H9 (cell line): ENCODE data around the gene C16orf78. TPM values are rescaled to one million over a fixed set of nuclear protein-coding genes. Genes with fewer than 3 reads are reported as not detected.

Experiments used
- DNase-seq: peaks from one replicate; pipeline ENCODE4 v3.0.0-alpha.2; 2017
- H2AFZ ChIP-seq: one replicate; pipeline ENCODE4 v1.6.1; 2013; ENCODE audit warnings: mild to moderate bottlenecking, low read length, control low read depth, moderate library complexity
- H2AK5ac ChIP-seq: 2 replicates; pipeline ENCODE4 v1.6.1; 2013; ENCODE audit warnings: low read length, control low read depth, mixed read lengths; ENCODE audit not compliant: insufficient read length
- H2BK120ac ChIP-seq: one replicate; pipeline ENCODE4 v1.6.1; 2013; ENCODE audit warnings: low read depth, mild to moderate bottlenecking, low read length, control low read depth, inconsistent platforms; ENCODE audit not compliant: poor library complexity, severe bottlenecking
- H2BK12ac ChIP-seq: 2 replicates; pipeline ENCODE4 v1.6.1; 2013; ENCODE audit warnings: low read length, control low read depth, mixed read lengths, low read depth; ENCODE audit not compliant: insufficient read length
- H2BK15ac ChIP-seq: 2 replicates; pipeline ENCODE4 v1.6.1; 2013; ENCODE audit warnings: low read depth, low read length, control low read depth
- H2BK20ac ChIP-seq: one replicate; pipeline ENCODE4 v1.6.1; 2013; ENCODE audit warnings: low read depth, mild to moderate bottlenecking, low read length, control low read depth, inconsistent platforms; ENCODE audit not compliant: poor library complexity, severe bottlenecking
- H2BK5ac ChIP-seq: 2 replicates; pipeline ENCODE4 v1.6.1; 2013; ENCODE audit warnings: low read length, control low read depth, mixed read lengths; ENCODE audit not compliant: insufficient read length
- H3K14ac ChIP-seq: 2 replicates; pipeline ENCODE4 v1.6.1; 2013; ENCODE audit warnings: low read length, control low read depth; ENCODE audit not compliant: insufficient read depth
- H3K18ac ChIP-seq: 2 replicates; pipeline ENCODE4 v1.6.1; 2013; ENCODE audit warnings: low read depth, mild to moderate bottlenecking, mixed read lengths, low read length, control low read depth; ENCODE audit not compliant: insufficient read length
- H3K23ac ChIP-seq: 2 replicates; pipeline ENCODE4 v1.6.1; 2013; ENCODE audit warnings: low read length, control low read depth, mixed read lengths, low read depth; ENCODE audit not compliant: insufficient read length
- H3K23me2 ChIP-seq: 2 replicates; pipeline ENCODE4 v1.6.1; 2013; ENCODE audit warnings: low read depth, mild to moderate bottlenecking, mixed read lengths, low read length, control low read depth; ENCODE audit not compliant: insufficient read length, poor library complexity, severe bottlenecking
- H3K27ac ChIP-seq: 2 replicates; pipeline ENCODE4 v1.5.1; 2013; ENCODE audit warnings: low read length, control low read depth, mixed read lengths, low read depth; ENCODE audit not compliant: insufficient read length
- H3K27me3 ChIP-seq: 2 replicates; pipeline ENCODE4 v1.6.1; 2013; ENCODE audit warnings: low read length, control low read depth, inconsistent platforms; ENCODE audit not compliant: insufficient read depth
- H3K4ac ChIP-seq: 2 replicates; pipeline ENCODE4 v1.6.1; 2013; ENCODE audit warnings: low read depth, mild to moderate bottlenecking, control low read depth, inconsistent platforms, low read length, moderate library complexity
- H3K4me1 ChIP-seq: 2 replicates; pipeline ENCODE4 v1.6.1; 2013; ENCODE audit warnings: low read length, control low read depth, inconsistent platforms; ENCODE audit not compliant: insufficient read depth
- H3K4me2 ChIP-seq: 2 replicates; pipeline ENCODE4 v1.6.1; 2013; ENCODE audit warnings: low read length, control low read depth, mixed read lengths; ENCODE audit not compliant: insufficient read length, insufficient read depth
- H3K56ac ChIP-seq: 2 replicates; pipeline ENCODE4 v1.6.1; 2013; ENCODE audit warnings: low read depth, mild to moderate bottlenecking, mixed read lengths, low read length, control low read depth; ENCODE audit not compliant: insufficient read length
- H3K79me1 ChIP-seq: 2 replicates; pipeline ENCODE4 v1.6.1; 2013; ENCODE audit warnings: low read depth, mild to moderate bottlenecking, moderate library complexity, low read length, control low read depth, inconsistent platforms; ENCODE audit not compliant: insufficient read depth, poor library complexity, severe bottlenecking
- H3K79me2 ChIP-seq: 2 replicates; pipeline ENCODE4 v1.6.1; 2013; ENCODE audit warnings: low read length, control low read depth, inconsistent platforms; ENCODE audit not compliant: insufficient read depth
- H3K9ac ChIP-seq: 2 replicates; pipeline ENCODE4 v1.6.1; 2013; ENCODE audit warnings: low read length, control low read depth, mixed read lengths; ENCODE audit not compliant: insufficient read length; ENCODE audit errors: extremely low read depth
- H3K9me3 ChIP-seq: one replicate; pipeline ENCODE4 v1.6.1; 2013; ENCODE audit warnings: low read depth, low read length, inconsistent platforms; ENCODE audit not compliant: control insufficient read depth
- H3T11ph ChIP-seq: one replicate; pipeline ENCODE4 v1.6.1; 2013; ENCODE audit warnings: mild to moderate bottlenecking, low read length, control low read depth, inconsistent platforms
- H4K20me1 ChIP-seq: one replicate; pipeline ENCODE4 v1.6.1; 2013; ENCODE audit not compliant: control insufficient read depth, insufficient read length, insufficient read depth
- H4K5ac ChIP-seq: 2 replicates; pipeline ENCODE4 v1.6.1; 2013; ENCODE audit warnings: low read depth, mild to moderate bottlenecking, mixed read lengths, low read length, control low read depth; ENCODE audit not compliant: insufficient read length
- H4K8ac ChIP-seq: replicated peaks from 2 replicates; pipeline ENCODE4 v1.6.1; 2013; ENCODE audit warnings: low read length, control low read depth, mixed read lengths, low read depth; ENCODE audit not compliant: insufficient read length
- H4K91ac ChIP-seq: 2 replicates; pipeline ENCODE4 v1.6.1; 2013; ENCODE audit warnings: low read depth, mild to moderate bottlenecking, moderate library complexity, mixed read lengths, low read length, control low read depth; ENCODE audit not compliant: insufficient read length
- H3K27ac Mint-ChIP-seq, 3 experiments: 2 replicates in 2 of 3; 3 replicates in 1 of 3; pipeline ENCODE4 v1.8.0; 2020 to 2021; ENCODE audit warnings: mixed read lengths in 3 of 3, mild to moderate bottlenecking in 1 of 3, moderate library complexity in 1 of 3
- H3K27me3 Mint-ChIP-seq: 2 replicates; pipeline ENCODE4 v1.8.0; 2021; ENCODE audit warnings: low read depth, mild to moderate bottlenecking, moderate library complexity, mixed read lengths
- H3K36me3 Mint-ChIP-seq, 3 experiments: 2 replicates in 2 of 3; 3 replicates in 1 of 3; pipeline ENCODE4 v1.8.0; 2020 to 2021; ENCODE audit warnings: low read depth in 3 of 3, mixed read lengths in 3 of 3; ENCODE audit not compliant: insufficient read depth in 1 of 3
- H3K4me1 Mint-ChIP-seq, 2 experiments: 2 replicates each; pipeline ENCODE4 v1.8.0; 2020; ENCODE audit warnings: mixed read lengths in 2 of 2
- H3K4me3 Mint-ChIP-seq, 2 experiments: 2 replicates in 1 of 2; 3 replicates in 1 of 2; pipeline ENCODE4 v1.8.0; 2020 to 2021; ENCODE audit warnings: mild to moderate bottlenecking in 2 of 2, mixed read lengths in 2 of 2, moderate library complexity in 1 of 2
- H3K9me3 Mint-ChIP-seq, 2 experiments: 2 replicates in 1 of 2; 3 replicates in 1 of 2; pipeline ENCODE4 v1.8.0; 2020; ENCODE audit warnings: mild to moderate bottlenecking in 2 of 2, mixed read lengths in 2 of 2, moderate library complexity in 1 of 2
- WGBS: extraction: QIAGEN DNeasy Blood & Tissue Kit; methylation state at CpG from one replicate; pipeline ENCODE4 v1.1.7; 2013; ENCODE audit warnings: missing lambda C conversion rate, low lambda C conversion rate, mixed read lengths; ENCODE audit not compliant: insufficient read length; ENCODE audit errors: extremely low coverage; 5-methylcytosine and 5-hydroxymethylcytosine counted together
- total RNA-seq: library from RNA; stranded (reverse); gene quantifications from 2 replicates; pipeline ENCODE4 v1.2.1, GENCODE V29; 2021
- TF ChIP-seq, protein P1 (sequence below): fragments of 200-600 bp; sonication (generic); conservative IDR thresholded peaks from 3 replicates; pipeline ENCODE4 v1.8.0; 2021; ENCODE audit warnings: antibody characterized with exemption, mild to moderate bottlenecking

Gene C16orf78
- total RNA-seq, 1 experiment from 2014 or later = not detected

- Histone ChIP-seq H3K4ac (no peak overlapping the region), H3K56ac (no peak overlapping the region), H2AK5ac (no peak overlapping the region), H4K8ac (no peak overlapping the region), H4K5ac (no peak overlapping the region), H2BK5ac (no peak overlapping the region), H4K20me1 (no peaks in the 10 kb centered on the region), H2BK20ac (no peak overlapping the region), H3K4me2 (no peak overlapping the region), H3K23ac (no peak overlapping the region), H3K27me3 (no peaks in the 10 kb centered on the region), H3K79me1 (no peaks in the 10 kb centered on the region), H3K9ac (no peak overlapping the region), H3K79me2 (no peaks in the 10 kb centered on the region), H3K4me1 (peaks cover 15% of the 10 kb centered on the region), H3K18ac (no peak overlapping the region), H2BK15ac (no peak overlapping the region), H3T11ph (no peak overlapping the region), H3K23me2 (no peaks in the 10 kb centered on the region), H3K14ac (no peak overlapping the region), H2AFZ (no peak overlapping the region), H2BK12ac (no peak overlapping the region), H2BK120ac (no peak overlapping the region), H3K9me3 (no peaks in the 10 kb centered on the region), H3K27ac (no peak overlapping the region), H4K91ac (no peak overlapping the region)
- TF ChIP-seq, protein P1, sequence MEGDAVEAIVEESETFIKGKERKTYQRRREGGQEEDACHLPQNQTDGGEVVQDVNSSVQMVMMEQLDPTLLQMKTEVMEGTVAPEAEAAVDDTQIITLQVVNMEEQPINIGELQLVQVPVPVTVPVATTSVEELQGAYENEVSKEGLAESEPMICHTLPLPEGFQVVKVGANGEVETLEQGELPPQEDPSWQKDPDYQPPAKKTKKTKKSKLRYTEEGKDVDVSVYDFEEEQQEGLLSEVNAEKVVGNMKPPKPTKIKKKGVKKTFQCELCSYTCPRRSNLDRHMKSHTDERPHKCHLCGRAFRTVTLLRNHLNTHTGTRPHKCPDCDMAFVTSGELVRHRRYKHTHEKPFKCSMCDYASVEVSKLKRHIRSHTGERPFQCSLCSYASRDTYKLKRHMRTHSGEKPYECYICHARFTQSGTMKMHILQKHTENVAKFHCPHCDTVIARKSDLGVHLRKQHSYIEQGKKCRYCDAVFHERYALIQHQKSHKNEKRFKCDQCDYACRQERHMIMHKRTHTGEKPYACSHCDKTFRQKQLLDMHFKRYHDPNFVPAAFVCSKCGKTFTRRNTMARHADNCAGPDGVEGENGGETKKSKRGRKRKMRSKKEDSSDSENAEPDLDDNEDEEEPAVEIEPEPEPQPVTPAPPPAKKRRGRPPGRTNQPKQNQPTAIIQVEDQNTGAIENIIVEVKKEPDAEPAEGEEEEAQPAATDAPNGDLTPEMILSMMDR = no peak
- H3K4me1 Mint-ChIP-seq = peaks cover 51 to 53% of the 10 kb centered on the region in 2 experiments
- no peak for DNase-seq
- H3K36me3 Mint-ChIP-seq = no peaks in the 10 kb centered on the region
- peaks cover 3% of the 10 kb centered on the region; the same call in 1 of the 2 replicates for H3K27me3 Mint-ChIP-seq
- no peak overlapping the region for H3K4me3 Mint-ChIP-seq
- H3K9me3 Mint-ChIP-seq = no peaks in the 10 kb centered on the region; a peak in 1 of 5 replicates
- no peak overlapping the region; a peak in 1 of 7 replicates for H3K27ac Mint-ChIP-seq
- WGBS = no CpG with 5 or more reads among the region's 9 CpGs
Observed at GRCh38 chr16:49443576-49443975, 70.0 kb downstream of the C16orf78 start.
